A549 (cell line): ENCODE results near the gene DNAJB4.

Experiments used
- EP300 ChIP-seq, 2 experiments: fragments of >200 bp; sonication (Bioruptor Twin); formaldehyde crosslinking; IDR thresholded peaks; 2 replicates in 1 of 2; 3 replicates in 1 of 2; pipeline ENCODE4 v1.6.1; 2016 to 2017
- FOSL2 ChIP-seq, 2 experiments: fragments of 450-650 bp in 1 of 2; fragments of >200 bp in 1 of 2; sonication (Bioruptor Twin) in 1 of 2; formaldehyde crosslinking; IDR thresholded peaks; 2 replicates each; pipeline versions ENCODE4 v1.5.0 to v1.6.1; 2016 to 2020; ENCODE audit warnings: mild to moderate bottlenecking in 1 of 2, moderate library complexity in 1 of 2
- HDAC2 ChIP-seq: fragments of 200-600 bp; sonication (generic); IDR thresholded peaks from 2 replicates; pipeline ENCODE4 v1.6.1; 2016
- MAZ ChIP-seq: fragments of 150-350 bp; IDR thresholded peaks from 2 replicates; pipeline ENCODE4 v1.6.1; 2014; ENCODE audit warnings: antibody characterized with exemption, low read depth, low read length, borderline replicate concordance
- MYC ChIP-seq: IDR thresholded peaks from 2 replicates; pipeline ENCODE4 v1.6.1; 2012; ENCODE audit warnings: mild to moderate bottlenecking, inconsistent platforms, low read length, improper control_type of control experiment, borderline replicate concordance
- POLR2A ChIP-seq: IDR thresholded peaks from 2 replicates; pipeline ENCODE4 v1.6.1; 2012; ENCODE audit warnings: mild to moderate bottlenecking, low read length
- TF ChIP-seq, protein P1 (sequence below): IDR thresholded peaks from 2 replicates; pipeline ENCODE4 v1.6.1; 2012
- TF ChIP-seq, protein P2 (sequence below): fragments of >200 bp; sonication (Bioruptor Twin); formaldehyde crosslinking; IDR thresholded peaks from 3 replicates; pipeline ENCODE4 v1.5.1; 2016
- TF ChIP-seq, protein P3 (sequence below): fragments of >200 bp; sonication (Bioruptor Twin); formaldehyde crosslinking; IDR thresholded peaks from 3 replicates; pipeline ENCODE4 v1.6.1; 2016

DNA sequence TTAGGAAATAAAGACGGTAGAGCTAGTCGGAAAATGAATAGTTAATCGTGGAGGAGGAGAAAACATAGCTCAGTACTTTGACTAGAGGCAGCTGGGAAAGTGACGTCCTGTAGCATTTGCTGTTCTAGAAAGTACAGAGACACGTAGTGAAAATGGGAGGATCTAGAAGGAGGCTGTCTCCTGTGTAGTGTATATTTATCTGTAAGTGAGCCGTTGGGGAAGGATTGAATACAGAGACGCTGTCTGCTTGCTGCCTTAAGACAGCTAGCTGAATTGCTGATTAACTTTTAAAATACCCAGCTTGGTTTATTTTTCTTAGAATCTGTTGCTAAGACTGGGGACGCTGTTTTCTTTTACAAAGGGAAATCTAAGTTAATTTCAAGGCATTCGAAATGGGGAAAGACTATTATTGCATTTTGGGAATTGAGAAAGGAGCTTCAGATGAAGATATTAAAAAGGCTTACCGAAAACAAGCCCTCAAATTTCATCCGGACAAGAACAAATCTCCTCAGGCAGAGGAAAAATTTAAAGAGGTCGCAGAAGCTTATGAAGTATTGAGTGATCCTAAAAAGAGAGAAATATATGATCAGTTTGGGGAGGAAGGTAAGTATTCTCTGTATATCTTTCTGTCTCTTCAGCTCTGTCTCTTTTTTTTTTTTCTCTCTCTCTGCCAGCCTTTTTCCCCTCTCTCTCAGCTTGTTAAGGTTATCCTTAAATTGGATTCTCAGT is at the start of gene DNAJB4:
- TF ChIP-seq MAZ (no peak), POLR2A (peak; percentile 25; the same call in 1 of the 2 replicates), EP300 (IDR thresholded peaks at IDR 0.05) (no peak), HDAC2 (no peak), FOSL2 (IDR thresholded peaks at IDR 0.05) (no peak), FOSL2 (CRISPR knock-in tag; IDR thresholded peaks at IDR 0.05) (no peak), MYC (no peak)
- TF ChIP-seq, protein P1, sequence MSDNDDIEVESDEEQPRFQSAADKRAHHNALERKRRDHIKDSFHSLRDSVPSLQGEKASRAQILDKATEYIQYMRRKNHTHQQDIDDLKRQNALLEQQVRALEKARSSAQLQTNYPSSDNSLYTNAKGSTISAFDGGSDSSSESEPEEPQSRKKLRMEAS = peak; percentile 52; the same call in 1 of the 2 replicates
- TF ChIP-seq, protein P2, sequence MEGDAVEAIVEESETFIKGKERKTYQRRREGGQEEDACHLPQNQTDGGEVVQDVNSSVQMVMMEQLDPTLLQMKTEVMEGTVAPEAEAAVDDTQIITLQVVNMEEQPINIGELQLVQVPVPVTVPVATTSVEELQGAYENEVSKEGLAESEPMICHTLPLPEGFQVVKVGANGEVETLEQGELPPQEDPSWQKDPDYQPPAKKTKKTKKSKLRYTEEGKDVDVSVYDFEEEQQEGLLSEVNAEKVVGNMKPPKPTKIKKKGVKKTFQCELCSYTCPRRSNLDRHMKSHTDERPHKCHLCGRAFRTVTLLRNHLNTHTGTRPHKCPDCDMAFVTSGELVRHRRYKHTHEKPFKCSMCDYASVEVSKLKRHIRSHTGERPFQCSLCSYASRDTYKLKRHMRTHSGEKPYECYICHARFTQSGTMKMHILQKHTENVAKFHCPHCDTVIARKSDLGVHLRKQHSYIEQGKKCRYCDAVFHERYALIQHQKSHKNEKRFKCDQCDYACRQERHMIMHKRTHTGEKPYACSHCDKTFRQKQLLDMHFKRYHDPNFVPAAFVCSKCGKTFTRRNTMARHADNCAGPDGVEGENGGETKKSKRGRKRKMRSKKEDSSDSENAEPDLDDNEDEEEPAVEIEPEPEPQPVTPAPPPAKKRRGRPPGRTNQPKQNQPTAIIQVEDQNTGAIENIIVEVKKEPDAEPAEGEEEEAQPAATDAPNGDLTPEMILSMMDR = no peak
- TF ChIP-seq, protein P3, sequence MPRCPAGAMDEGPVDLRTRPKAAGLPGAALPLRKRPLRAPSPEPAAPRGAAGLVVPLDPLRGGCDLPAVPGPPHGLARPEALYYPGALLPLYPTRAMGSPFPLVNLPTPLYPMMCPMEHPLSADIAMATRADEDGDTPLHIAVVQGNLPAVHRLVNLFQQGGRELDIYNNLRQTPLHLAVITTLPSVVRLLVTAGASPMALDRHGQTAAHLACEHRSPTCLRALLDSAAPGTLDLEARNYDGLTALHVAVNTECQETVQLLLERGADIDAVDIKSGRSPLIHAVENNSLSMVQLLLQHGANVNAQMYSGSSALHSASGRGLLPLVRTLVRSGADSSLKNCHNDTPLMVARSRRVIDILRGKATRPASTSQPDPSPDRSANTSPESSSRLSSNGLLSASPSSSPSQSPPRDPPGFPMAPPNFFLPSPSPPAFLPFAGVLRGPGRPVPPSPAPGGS = no peak
